Measurements from ENCODE around the gene ST14.

The ST14 gene

GRCh38 chr11:130139401-130139800 lies 20.2 kb upstream of the ST14 start:
- H3K9ac ChIP-seq (ENCODE audit: low read length): no peak overlapping the region
- no peaks in the 10 kb centered on the region for H3K27me3 ChIP-seq (replicated peaks; ENCODE audit: insufficient read depth, low read length)
- no peak overlapping the region for H3K4me2 ChIP-seq (ENCODE audit: low read depth, low read length)
- H3F3A ChIP-seq (ENCODE audit: insufficient read depth, low read length): no peaks in the 10 kb centered on the region
- no peak overlapping the region for H2AFZ ChIP-seq (ENCODE audit: low read length)
- no peaks in the 10 kb centered on the region for H4K20me1 ChIP-seq (ENCODE audit: insufficient read depth, low read length)
- no peak for DNase-seq
- H3K79me2 ChIP-seq (ENCODE audit: low read length): no peaks in the 10 kb centered on the region
- no peaks in the 10 kb centered on the region for H3K4me1 ChIP-seq (ENCODE audit: low read length)
- no peaks in the 10 kb centered on the region for H3K9me3 ChIP-seq (replicated peaks; ENCODE audit: insufficient read depth, low read length)
- H3K36me3 ChIP-seq (replicated peaks; ENCODE audit: insufficient read depth, low read length): no peaks in the 10 kb centered on the region
- H3K4me3 ChIP-seq (ENCODE audit: low read length): no peak overlapping the region
- no peaks in the 10 kb centered on the region for H3K9me2 ChIP-seq (replicated peaks; ENCODE audit: insufficient read depth, low read length)
- no peak for TF ChIP-seq EZH2 (optimal IDR thresholded peaks at IDR 0.05; ENCODE audit: low read depth, low read length)
- no peak for TF ChIP-seq EZH2phosphoT487 (IDR thresholded peaks at IDR 0.05; ENCODE audit: low read length)
- TF ChIP-seq CTCF (IDR thresholded peaks at IDR 0.05; ENCODE audit: low read length): no peak
- H3K27ac ChIP-seq (ENCODE audit: low read length): no peak overlapping the region

GRCh38 chr11:130141561-130142341 lies 17.8 kb upstream of the ST14 start:
- H3K4me1 ChIP-seq (ENCODE audit: low read length): peaks cover 10% of the 10 kb centered on the region
- H3K9ac ChIP-seq (ENCODE audit: low read length): no peak overlapping the region
- H3K27ac ChIP-seq (ENCODE audit: low read length): no peak overlapping the region
- H2AFZ ChIP-seq (ENCODE audit: low read length): no peak overlapping the region
- no peaks in the 10 kb centered on the region for H3K79me2 ChIP-seq (ENCODE audit: low read length)
- no peak for TF ChIP-seq EZH2 (optimal IDR thresholded peaks at IDR 0.05; ENCODE audit: low read depth, low read length)
- no peak for TF ChIP-seq CTCF (IDR thresholded peaks at IDR 0.05; ENCODE audit: low read length)
- no peak for TF ChIP-seq EZH2phosphoT487 (IDR thresholded peaks at IDR 0.05; ENCODE audit: low read length)
- H3F3A ChIP-seq (ENCODE audit: insufficient read depth, low read length): peaks cover 18% of the 10 kb centered on the region
- H3K36me3 ChIP-seq (replicated peaks; ENCODE audit: insufficient read depth, low read length): no peaks in the 10 kb centered on the region
- no peaks in the 10 kb centered on the region for H3K27me3 ChIP-seq (replicated peaks; ENCODE audit: insufficient read depth, low read length)
- DNase-seq: no peak
- H4K20me1 ChIP-seq (ENCODE audit: insufficient read depth, low read length): no peaks in the 10 kb centered on the region
- H3K4me2 ChIP-seq (ENCODE audit: low read depth, low read length): no peak overlapping the region
- no peaks in the 10 kb centered on the region for H3K9me2 ChIP-seq (replicated peaks; ENCODE audit: insufficient read depth, low read length)
- no peaks in the 10 kb centered on the region for H3K9me3 ChIP-seq (replicated peaks; ENCODE audit: insufficient read depth, low read length)
- H3K4me3 ChIP-seq (ENCODE audit: low read length): no peak overlapping the region

GRCh38 chr11:130144141-130144540 lies 15.4 kb upstream of the ST14 start:
- Histone ChIP-seq H3K4me3 (ENCODE audit: low read length) (no peak overlapping the region), H3K9me3 (replicated peaks; ENCODE audit: insufficient read depth, low read length) (no peaks in the 10 kb centered on the region), H3K27me3 (replicated peaks; ENCODE audit: insufficient read depth, low read length) (no peaks in the 10 kb centered on the region), H3K4me1 (ENCODE audit: low read length) (peaks cover 22% of the 10 kb centered on the region), H2AFZ (ENCODE audit: low read length) (no peak overlapping the region), H3K9ac (ENCODE audit: low read length) (no peak overlapping the region), H4K20me1 (ENCODE audit: insufficient read depth, low read length) (no peaks in the 10 kb centered on the region), H3K79me2 (ENCODE audit: low read length) (no peaks in the 10 kb centered on the region), H3K4me2 (ENCODE audit: low read depth, low read length) (no peak overlapping the region), H3K36me3 (replicated peaks; ENCODE audit: insufficient read depth, low read length) (no peaks in the 10 kb centered on the region), H3K27ac (ENCODE audit: low read length) (no peak overlapping the region), H3K9me2 (replicated peaks; ENCODE audit: insufficient read depth, low read length) (no peaks in the 10 kb centered on the region), H3F3A (ENCODE audit: insufficient read depth, low read length) (peaks cover 27% of the 10 kb centered on the region)
- DNase-seq: no peak
- TF ChIP-seq EZH2phosphoT487 (IDR thresholded peaks at IDR 0.05; ENCODE audit: low read length) (no peak), CTCF (IDR thresholded peaks at IDR 0.05; ENCODE audit: low read length) (no peak), EZH2 (optimal IDR thresholded peaks at IDR 0.05; ENCODE audit: low read depth, low read length) (no peak)

Data from MM.1S (cell line).